GM18909 (cell line): ENCODE results near the gene CASP9.
"Not testable (repeated sequence)": the region's sequence is repeated elsewhere in the genome, so short reads cannot be mapped to it uniquely, and the experiment has no call there.

Source experiments
- ATAC-seq: cut with Tn5 transposase; IDR thresholded peaks from one replicate; pipeline ENCODE4 v1.9.1; 2021; ENCODE audit warnings: mild to moderate bottlenecking; ENCODE audit not compliant: unreplicated experiment, poor library complexity

Gene CASP9

DNA sequence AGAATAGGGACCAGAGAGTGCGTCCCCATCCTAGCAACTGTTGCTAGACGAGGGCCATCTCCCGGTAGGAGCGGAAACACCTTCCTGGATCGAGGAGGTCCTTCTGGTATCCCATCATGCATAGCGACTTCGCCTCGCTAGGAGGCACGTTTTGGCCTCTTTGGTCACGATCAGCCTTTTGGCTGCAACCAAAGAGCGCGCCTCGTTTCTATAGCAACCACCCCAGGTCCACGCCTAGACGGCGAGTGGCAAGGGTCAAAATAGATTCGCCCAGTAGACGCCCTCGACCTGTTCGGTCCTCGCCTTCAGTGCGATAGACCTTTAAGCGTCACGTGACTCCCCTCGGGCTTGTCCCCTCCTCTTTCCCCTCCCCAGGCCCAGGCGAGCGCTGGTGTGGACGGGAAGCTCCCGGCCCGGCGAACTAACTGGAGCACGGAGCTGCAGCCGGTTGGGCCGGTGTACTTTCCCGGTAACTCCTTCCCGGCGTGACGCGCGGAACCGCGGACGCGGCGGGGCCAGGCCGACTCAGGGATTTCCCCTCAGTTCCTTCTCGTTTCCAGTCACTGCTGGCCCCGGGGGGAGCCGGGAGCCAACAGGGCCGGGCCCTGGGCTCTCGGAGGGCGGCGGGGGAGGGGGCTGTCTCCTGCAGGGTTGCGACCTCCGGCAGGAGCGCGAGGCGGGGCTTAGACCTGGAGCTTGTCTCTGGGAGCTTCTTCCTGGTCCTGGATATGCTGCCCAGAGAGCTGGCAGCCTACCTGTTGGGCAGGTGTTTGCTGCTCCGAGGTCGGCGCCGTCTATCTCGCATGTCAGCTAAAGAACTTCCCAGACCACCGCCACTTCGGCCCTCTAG, 2.7 kb upstream of the CASP9 start, which contains the start of gene DNAJC16:
Gene DNAJC16 (plus strand): TSS at position 359 of the 850 bp plus-strand sequence. CDS start 2,258 bp downstream, outside the sequence.
- ATAC-seq = peak; percentile 67

DNA sequence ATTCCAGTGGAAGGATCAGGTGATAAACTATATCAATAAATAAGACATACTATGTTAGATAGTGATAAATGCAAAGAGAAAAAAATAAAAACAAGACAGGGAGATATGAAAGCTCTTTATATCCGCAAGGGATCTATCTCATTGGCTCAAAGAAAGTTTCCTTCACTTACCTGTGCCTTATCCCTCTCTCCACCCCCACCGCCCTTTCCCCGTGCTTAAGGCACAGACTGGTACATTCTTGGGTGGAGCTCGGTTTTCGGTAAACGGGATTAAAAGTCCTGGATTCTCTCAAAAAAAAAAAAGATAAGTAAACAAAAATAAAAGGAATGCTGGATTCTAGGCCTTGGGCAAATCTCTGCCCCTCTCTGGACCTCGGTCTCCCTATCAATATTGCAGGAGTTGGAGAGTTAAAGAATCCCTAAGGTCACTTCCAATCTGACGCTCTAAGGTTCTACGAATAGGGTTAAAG, 2.0 kb upstream of the CASP9 start:
- no peak for ATAC-seq

GRCh38 chr1:15525050-15526020, 1.3 kb upstream of the CASP9 start:
- peak; percentile 44 for ATAC-seq

DNA sequence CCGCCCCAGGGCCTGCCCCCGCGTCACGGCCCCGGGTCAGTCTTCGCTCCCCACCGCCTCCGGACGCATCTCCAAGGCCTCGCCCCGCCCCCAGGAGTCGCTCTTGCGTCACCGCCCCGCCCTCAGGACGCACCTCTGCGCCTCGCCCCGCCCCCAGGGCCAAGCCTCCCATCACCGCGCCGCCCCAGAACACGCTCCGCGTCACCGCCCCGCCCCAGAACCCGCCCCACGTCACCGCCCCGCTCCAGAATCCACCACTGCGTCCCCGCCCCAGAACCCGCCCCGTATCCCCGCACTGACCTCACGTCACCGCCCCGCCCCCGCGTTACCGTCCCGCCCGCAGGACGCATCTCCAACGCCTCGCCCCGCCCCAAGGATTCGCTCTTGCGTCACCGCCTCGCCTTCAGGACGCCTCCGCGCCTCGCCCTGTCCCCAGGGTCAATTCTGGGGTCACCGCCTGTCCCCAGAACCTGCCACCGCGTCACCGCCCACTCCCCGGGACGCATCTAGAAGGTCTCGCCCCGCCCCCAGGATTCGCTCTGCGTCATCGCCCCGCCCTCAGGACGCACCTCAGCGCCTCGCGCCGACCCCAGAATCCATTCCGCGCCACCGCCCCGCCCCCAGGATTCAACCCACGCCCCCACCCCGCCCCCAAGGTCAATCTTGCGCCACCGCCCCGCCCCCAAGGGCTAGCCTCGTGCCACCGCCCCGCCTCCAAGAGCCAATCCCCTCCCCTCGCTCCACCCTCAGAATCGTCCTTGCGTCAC, 451 bp upstream of the CASP9 start:
- peak; percentile 52 for ATAC-seq

DNA sequence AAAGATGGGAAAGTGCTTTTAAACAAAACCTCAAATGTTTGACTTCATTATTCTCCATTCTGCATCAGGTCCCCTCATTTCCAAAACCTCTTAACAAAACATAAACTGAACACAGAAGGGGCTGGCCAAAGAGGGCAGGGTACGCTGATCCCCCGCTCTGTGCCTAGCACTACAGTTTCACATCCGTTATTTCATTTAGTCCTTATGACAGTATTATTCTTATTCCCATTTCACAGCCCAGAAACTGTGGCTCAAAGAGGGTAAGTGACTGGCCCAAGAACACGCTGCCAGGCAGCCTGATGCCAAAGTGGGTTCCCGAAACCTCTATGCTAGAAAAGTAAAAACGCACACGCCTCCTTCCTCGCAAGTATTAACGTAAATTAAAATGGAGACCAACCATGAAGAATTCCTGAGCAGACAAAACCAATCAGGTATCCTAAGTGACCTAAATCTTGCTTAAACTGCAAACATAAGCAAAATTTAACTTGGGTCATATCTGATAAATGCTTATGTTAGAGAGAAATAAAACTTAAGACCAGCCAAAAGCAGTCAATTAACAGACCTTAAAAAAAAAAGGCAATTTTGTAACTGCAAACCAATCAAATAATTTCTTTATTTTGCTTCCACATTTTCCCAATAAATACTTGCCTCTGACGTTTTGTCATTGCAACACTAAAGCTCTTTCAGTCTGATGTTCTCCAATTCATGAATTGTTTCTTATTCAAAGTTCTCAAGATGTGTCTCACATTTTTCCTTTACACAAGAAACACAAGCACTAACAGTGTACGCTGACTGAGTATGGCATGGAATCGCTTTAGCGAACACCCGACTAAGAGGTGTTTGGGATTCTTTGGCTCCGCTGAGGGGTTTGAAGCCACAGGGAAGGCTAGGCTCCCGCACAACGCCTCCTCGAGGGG, 653 bp downstream of the CASP9 start:
- no peak for ATAC-seq

- no peak for ATAC-seq
Measured at GRCh38 chr1:15522551-15522950, 1.5 kb downstream of the CASP9 start.

- not testable (repeated sequence) for ATAC-seq
Measured at GRCh38 chr1:15521206-15521906, 2.7 kb downstream of the CASP9 start.

GRCh38 chr1:15519625-15520024, 4.4 kb downstream of the CASP9 start:
- no peak for ATAC-seq

DNA sequence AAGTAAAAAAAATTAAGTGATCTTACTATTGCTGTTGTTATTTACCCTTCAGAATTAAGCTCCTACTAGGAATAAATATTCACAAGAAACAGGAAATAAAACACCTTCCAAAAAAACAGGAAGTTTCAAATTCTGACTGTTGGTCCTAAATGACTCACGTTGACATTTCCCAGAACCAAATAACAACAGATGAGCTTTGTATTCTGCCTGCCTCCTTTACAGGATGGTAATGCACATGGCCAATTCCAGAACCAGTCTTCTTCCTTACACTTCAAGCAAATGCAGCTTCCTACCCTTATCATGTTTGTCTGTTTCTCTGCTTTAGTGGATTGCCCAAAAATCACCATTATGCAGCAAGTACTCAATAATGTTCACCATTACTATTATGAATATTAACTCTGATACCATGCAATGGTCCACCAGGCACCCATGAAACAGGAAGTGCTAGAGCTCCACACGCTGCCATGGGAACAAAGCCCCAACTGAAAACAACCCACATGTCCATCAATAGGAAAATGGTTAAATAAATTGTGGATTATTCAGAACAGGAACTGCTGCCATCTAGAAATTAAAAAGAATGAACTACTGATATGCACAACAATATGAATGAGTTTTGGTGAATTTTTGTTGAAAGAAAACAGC, 8.9 kb downstream of the CASP9 start:
- no peak for ATAC-seq

- not testable (repeated sequence) for ATAC-seq
Measured at GRCh38 chr1:15514557-15514956, 9.5 kb downstream of the CASP9 start.

DNA sequence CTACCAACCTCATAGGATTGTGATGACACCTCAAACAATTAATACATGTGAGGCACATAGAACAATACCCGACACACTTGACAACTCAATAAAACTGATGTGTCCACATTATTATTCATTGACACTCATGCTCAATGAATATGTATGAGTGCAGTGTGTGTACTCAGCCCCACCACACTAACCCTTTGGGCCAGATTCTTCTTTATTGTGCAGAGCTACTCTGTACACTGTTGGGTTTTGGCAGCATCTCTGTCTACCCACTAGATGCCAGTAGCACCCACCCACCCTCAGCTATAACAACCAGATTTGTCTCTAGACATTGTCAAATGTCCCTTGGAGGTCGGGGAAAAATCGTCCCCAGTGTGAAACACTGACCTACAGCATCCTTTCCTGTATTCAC, 10.1 kb downstream of the CASP9 start:
- no peak for ATAC-seq

- ATAC-seq = no peak
Measured at GRCh38 chr1:15513192-15513591, 10.8 kb downstream of the CASP9 start.

- no peak for ATAC-seq
Measured at GRCh38 chr1:15510611-15511405, 13.2 kb downstream of the CASP9 start.

DNA sequence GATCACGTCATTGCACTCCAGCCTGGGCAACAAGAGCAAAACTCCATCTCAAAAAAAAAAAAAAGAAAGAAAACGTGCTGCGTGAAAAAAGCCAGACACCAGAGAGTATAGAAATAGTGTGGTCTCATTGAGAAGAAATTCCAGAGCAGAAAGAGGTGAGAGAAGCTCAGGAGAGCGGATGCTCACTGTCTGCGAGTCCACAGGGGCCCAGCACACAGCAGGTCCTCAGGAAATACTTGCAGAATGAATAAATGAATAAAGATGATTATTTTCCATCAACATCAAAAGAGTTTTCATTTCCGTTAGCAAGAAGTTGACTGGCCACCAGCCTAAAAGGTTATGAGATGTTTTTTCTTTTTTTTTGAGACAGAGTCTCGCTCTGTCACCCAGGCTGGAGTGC, 14.4 kb downstream of the CASP9 start:
- ATAC-seq = no peak

GRCh38 chr1:15508700-15509487, 15.1 kb downstream of the CASP9 start:
- ATAC-seq = no peak

DNA sequence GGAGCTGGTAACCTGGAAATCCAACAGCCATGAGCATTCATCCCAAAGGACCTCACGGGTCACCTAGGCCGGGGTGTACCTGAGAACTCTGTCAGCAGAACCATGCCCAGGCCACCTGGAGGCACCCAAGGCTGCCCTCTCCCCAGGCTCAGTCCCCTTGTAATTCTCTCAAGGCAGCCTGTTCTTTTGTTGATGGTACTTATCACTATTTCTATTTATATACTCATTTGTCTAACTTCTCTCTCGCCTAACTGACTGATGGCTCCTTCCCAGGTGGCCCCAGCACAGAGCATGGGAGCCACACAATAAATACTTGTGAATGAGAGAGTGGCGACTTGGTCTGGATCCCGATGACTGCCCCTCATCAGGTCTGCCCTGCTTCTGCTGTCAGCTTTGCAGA, 16.7 kb downstream of the CASP9 start:
- ATAC-seq = no peak
